Fibroblast of pulmonary artery (primary cell): Measurements from ENCODE around the gene ACP5.

Experiments used
- DNase-seq: peaks from one replicate; pipeline ENCODE4 v3.0.0-alpha.2; 2010; ENCODE audit warnings: low read depth
- H3K4me3 ChIP-seq: replicated peaks from 2 replicates; pipeline ENCODE4 v1.5.1; 2011; ENCODE audit warnings: low read depth, mild to moderate bottlenecking, control low read depth, low read length, moderate library complexity
- TF ChIP-seq, protein P1 (sequence below): IDR thresholded peaks from 2 replicates; pipeline ENCODE4 v1.5.1; 2011; ENCODE audit warnings: mild to moderate bottlenecking, control low read depth, low read length, inconsistent platforms; ENCODE audit errors: missing control alignments

Gene ACP5

DNA sequence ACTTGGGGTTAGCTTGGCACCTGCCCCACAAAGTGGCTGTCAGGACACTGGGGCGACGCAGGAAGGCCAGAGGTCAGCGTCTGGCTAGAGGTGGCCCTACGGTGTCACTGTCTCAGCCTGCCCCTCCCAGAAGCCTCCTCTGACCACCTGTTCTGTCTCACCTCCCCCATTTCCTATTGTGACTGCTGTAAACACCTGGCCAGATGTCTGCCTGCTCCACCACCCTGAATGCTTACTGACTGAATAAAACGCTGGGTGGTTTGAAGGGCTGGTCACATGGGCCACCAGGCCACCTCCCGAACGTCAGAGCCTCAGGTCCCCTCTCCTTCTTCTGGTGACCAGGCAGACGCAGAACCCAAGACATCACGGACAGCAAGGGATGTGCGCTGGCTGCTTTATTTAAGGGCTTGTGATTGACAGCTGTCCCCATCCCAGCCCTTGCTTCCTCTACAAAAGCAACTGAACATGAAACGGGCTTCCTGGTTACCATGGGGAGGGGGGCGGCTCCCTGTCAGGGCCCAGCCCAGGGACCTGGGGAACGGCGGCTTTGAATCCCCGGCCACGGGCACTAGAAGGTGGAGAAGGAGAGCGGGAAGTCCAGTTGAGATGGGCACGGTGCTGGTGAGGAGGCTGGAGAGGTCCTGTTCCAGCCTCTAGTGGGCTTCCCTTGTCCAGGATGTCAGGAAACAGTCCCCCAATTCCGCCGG lies 24.6 kb downstream of the ACP5 start:
- H3K4me3 ChIP-seq: no peak overlapping the region
- DNase-seq: no peak

DNA sequence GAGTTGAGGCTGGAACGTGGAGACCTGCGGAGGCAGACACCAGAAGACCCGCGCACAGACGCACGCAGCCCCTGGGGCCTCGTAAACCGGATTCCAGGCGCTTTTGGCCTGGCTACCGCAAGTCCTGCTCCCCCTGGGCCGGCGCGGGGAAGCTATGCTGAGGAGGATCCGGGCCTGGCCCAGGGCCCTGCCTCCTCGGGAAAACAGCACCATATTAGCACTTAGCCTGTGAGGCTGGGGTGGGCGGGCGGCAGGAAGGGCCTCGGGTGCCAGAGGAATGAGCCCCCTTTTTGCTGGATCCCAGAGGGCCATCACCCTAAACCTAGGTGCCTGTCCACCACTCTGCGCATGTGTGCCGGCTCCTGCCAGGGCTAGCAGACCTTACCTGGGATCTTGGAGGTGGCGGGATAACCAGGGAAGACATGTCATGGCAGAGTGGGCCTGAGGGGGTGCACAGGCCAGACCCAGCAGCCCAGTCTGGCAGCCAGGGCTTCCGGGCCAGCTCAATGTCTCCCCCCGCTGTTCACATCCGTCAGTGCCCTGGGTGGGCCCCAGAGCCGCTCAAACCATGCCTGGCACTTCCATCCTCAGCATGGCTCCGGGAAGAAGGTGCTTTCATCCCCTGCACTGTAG lies 25.7 kb downstream of the ACP5 start:
- no peak for DNase-seq
- H3K4me3 ChIP-seq: no peak overlapping the region

More for the DNA sequence above, 24.6 kb downstream of the ACP5 start:
- TF ChIP-seq, protein P1, sequence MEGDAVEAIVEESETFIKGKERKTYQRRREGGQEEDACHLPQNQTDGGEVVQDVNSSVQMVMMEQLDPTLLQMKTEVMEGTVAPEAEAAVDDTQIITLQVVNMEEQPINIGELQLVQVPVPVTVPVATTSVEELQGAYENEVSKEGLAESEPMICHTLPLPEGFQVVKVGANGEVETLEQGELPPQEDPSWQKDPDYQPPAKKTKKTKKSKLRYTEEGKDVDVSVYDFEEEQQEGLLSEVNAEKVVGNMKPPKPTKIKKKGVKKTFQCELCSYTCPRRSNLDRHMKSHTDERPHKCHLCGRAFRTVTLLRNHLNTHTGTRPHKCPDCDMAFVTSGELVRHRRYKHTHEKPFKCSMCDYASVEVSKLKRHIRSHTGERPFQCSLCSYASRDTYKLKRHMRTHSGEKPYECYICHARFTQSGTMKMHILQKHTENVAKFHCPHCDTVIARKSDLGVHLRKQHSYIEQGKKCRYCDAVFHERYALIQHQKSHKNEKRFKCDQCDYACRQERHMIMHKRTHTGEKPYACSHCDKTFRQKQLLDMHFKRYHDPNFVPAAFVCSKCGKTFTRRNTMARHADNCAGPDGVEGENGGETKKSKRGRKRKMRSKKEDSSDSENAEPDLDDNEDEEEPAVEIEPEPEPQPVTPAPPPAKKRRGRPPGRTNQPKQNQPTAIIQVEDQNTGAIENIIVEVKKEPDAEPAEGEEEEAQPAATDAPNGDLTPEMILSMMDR: no peak

DNA sequence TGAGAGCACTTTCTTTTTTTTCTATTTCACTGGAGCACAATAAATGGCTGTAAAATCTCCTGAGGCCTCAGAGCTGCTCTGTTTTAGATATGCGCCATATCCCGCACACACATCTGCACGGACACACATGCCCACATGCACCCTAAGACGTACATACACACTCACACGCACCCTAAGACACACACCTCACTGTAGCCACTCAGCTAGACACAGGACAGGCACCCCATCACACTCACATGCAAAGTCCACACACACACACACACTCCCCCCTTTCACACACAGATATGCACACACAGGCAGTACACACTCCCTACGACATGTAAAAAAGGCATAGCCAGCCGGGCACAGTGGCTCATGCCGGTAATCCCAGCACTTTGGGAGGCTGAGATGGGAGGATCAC lies 27.2 kb downstream of the ACP5 start:
- TF ChIP-seq, protein P1: no peak
- no peak for DNase-seq
- no peak overlapping the region for H3K4me3 ChIP-seq

More for the DNA sequence above, 25.7 kb downstream of the ACP5 start:
- TF ChIP-seq, protein P1: peak; percentile 31

DNA sequence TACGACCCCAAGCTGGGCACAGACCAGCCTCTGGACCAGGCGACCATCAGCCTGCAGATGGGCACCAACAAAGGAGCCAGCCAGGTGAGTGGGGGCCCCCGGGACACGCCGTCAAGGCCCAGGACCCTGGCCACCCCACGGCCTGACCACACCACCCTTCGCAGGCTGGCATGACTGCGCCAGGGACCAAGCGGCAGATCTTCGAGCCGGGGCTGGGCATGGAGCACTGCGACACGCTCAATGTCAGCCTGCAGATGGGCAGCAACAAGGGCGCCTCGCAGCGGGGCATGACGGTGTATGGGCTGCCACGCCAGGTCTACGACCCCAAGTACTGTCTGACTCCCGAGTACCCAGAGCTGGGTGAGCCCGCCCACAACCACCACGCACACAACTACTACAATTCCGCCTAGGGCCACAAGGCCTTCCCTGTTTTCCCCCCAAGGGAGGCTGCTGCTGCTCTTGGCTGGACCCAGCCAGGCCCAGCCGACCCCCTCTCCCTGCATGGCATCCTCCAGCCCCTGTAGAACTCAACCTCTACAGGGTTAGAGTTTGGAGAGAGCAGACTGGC lies 28.0 kb downstream of the ACP5 start:
- no peak overlapping the region for H3K4me3 ChIP-seq
- TF ChIP-seq, protein P1: no peak
- DNase-seq: no peak

DNA sequence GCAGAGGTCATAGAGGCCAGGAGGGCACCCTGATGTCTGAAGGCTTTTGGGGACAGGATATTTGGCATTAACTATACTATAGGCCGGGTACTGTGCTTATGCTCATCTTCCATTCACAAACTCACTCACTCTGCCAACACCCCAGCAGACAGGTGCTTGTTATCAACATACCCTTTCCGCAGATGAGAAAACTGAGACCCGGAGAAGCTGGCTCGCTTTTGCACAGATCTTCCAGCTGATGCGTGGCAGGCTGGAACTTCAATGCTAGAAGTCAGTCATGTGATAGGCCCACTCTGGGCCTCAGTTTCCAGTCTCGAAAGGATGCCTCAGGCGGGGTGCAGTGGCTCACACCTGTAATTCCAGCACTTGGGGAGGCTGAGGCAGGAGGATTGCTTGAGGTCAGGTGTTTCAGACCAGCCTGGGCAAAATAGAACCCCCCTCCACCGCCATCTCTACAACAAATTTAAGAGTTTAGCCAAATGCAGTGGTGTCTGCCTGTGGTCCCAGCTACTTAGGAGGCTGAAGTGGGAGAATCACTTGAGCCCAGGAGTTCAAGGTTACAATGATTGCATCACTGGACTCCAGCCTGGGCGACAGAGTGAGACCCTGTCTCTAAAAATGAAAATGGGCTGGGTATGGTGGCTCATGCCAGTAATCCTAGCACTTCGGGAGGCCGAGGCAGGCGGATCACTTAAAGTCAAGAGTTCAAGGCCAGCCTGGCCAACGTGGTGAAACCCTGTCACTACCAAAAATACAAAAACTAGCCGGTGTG lies 29.3 kb downstream of the ACP5 start:
- DNase-seq: no peak
- no peak overlapping the region for H3K4me3 ChIP-seq
- TF ChIP-seq, protein P1: no peak

GRCh38 chr19:11541238-11541637 lies 36.2 kb downstream of the ACP5 start:
- DNase-seq: no peak
- no peak overlapping the region for H3K4me3 ChIP-seq
- TF ChIP-seq, protein P1: no peak
